Neutrophil (primary cell): ENCODE results near the gene VGF.
"Not testable (repeated sequence)": the region's sequence is repeated elsewhere in the genome, so short reads cannot be mapped to it uniquely, and the experiment has no call there.

Experiments
- H3K27ac ChIP-seq: fragments of 200-600 bp; sonication (generic); 2 replicates; pipeline ENCODE4 v1.5.1; 2016; ENCODE audit warnings: mild to moderate bottlenecking, moderate library complexity
- H3K27me3 ChIP-seq: fragments of 200-600 bp; sonication (generic); 2 replicates; pipeline ENCODE4 v1.6.0; 2016; ENCODE audit warnings: mild to moderate bottlenecking
- H3K36me3 ChIP-seq: fragments of 200-600 bp; sonication (generic); 2 replicates; pipeline ENCODE4 v1.5.1; 2017
- H3K4me1 ChIP-seq, 2 experiments: fragments of 200-600 bp in 1 of 2; sonication (generic) in 1 of 2; 1 replicate in 1 of 2; 2 replicates in 1 of 2; pipeline versions ENCODE4 v1.5.1 to v1.6.1; 2013 to 2016; ENCODE audit warnings: low read depth in 1 of 2, low read length in 1 of 2, mild to moderate bottlenecking in 1 of 2, moderate library complexity in 1 of 2; ENCODE audit not compliant: control insufficient read depth in 1 of 2, insufficient read depth in 1 of 2
- H3K4me3 ChIP-seq, 2 experiments: fragments of 200-600 bp in 1 of 2; sonication (generic) in 1 of 2; 1 replicate in 1 of 2; 2 replicates in 1 of 2; pipeline ENCODE4 v1.5.1; 2013 to 2016; ENCODE audit warnings: low read depth in 1 of 2, low read length in 1 of 2, mild to moderate bottlenecking in 1 of 2, moderate library complexity in 1 of 2
- H3K9me3 ChIP-seq: fragments of 200-600 bp; sonication (generic); 2 replicates; pipeline ENCODE4 v1.5.1; 2016
- CTCF ChIP-seq: fragments of 200-600 bp; sonication (generic); IDR thresholded peaks from 2 replicates; pipeline ENCODE4 v1.5.1; 2016; ENCODE audit warnings: antibody characterized with exemption

VGF gene

GRCh38 chr7:101123703-101124068, 41.7 kb downstream of the VGF start:
- Histone ChIP-seq H3K4me3 (no peak overlapping the region), H3K36me3 (no peaks in the 10 kb centered on the region), H3K27me3 (peaks cover 98% of the 10 kb centered on the region), H3K4me1 (no peaks in the 10 kb centered on the region), H3K27ac (no peak overlapping the region), H3K9me3 (no peaks in the 10 kb centered on the region)
- no peak for TF ChIP-seq CTCF

GRCh38 chr7:101122933-101123702, 42.3 kb downstream of the VGF start:
- H3K27me3 ChIP-seq, result peaks cover 94% of the 10 kb centered on the region
- no peaks in the 10 kb centered on the region for H3K36me3 ChIP-seq
- no peak overlapping the region for H3K27ac ChIP-seq
- H3K9me3 ChIP-seq, result no peaks in the 10 kb centered on the region
- H3K4me3 ChIP-seq, result no peak overlapping the region
- no peak for TF ChIP-seq CTCF
- H3K4me1 ChIP-seq, result no peaks in the 10 kb centered on the region

GRCh38 chr7:101121991-101122932, 43.1 kb downstream of the VGF start:
- Histone ChIP-seq H3K27me3 (peaks cover 85% of the 10 kb centered on the region), H3K4me3 (no peak overlapping the region), H3K27ac (no peak overlapping the region), H3K36me3 (no peaks in the 10 kb centered on the region), H3K9me3 (no peaks in the 10 kb centered on the region), H3K4me1 (no peaks in the 10 kb centered on the region)
- no peak for TF ChIP-seq CTCF

- not testable (repeated sequence) for H3K4me3 ChIP-seq, H3K27ac ChIP-seq, H3K4me1 ChIP-seq, H3K9me3 ChIP-seq, H3K36me3 ChIP-seq
- H3K27me3 ChIP-seq, result peaks cover 79% of the 10 kb centered on the region
Observed at GRCh38 chr7:101121631-101121990, 43.8 kb downstream of the VGF start.

- H3K27me3 ChIP-seq, result peaks cover 66% of the 10 kb centered on the region
- no peak overlapping the region for H3K27ac ChIP-seq
- no peaks in the 10 kb centered on the region for H3K4me1 ChIP-seq
- TF ChIP-seq CTCF, result no peak
- no peak overlapping the region for H3K4me3 ChIP-seq
- H3K36me3 ChIP-seq, result no peaks in the 10 kb centered on the region
- no peaks in the 10 kb centered on the region for H3K9me3 ChIP-seq
Observed at GRCh38 chr7:101120315-101120714, 45.1 kb downstream of the VGF start.

- no peaks in the 10 kb centered on the region for H3K4me1 ChIP-seq
- no peak overlapping the region for H3K27ac ChIP-seq
- no peak overlapping the region for H3K4me3 ChIP-seq
- H3K27me3 ChIP-seq, result peaks cover 62% of the 10 kb centered on the region
- no peaks in the 10 kb centered on the region for H3K36me3 ChIP-seq
- no peaks in the 10 kb centered on the region for H3K9me3 ChIP-seq
- no peak for TF ChIP-seq CTCF
Observed at GRCh38 chr7:101119876-101120275, 45.5 kb downstream of the VGF start.
